Prostate gland (tissue), 2 donors: ENCODE data around the gene ABCA9.

Experiments used
- POLR2A ChIP-seq: fragments of 450-650 bp; IDR thresholded peaks from one replicate; pipeline ENCODE4 v1.6.1; 2016; ENCODE audit warnings: antibody characterized with exemption, mild to moderate bottlenecking
- POLR2AphosphoS5 ChIP-seq: sonication (generic); formaldehyde crosslinking; IDR thresholded peaks from one replicate; pipeline ENCODE4 v1.6.1; 2017; ENCODE audit warnings: antibody characterized with exemption
- TF ChIP-seq, protein P1 (sequence below), 4 experiments: fragments of 200-600 bp in 2 of 4; fragments of 450-650 bp in 2 of 4; sonication (generic) in 2 of 4; IDR thresholded peaks; 1 replicate in 3 of 4; 2 replicates in 1 of 4; pipeline ENCODE4 v1.5.1; 2016 to 2019; ENCODE audit warnings: antibody characterized with exemption in 4 of 4, mild to moderate bottlenecking in 2 of 4, moderate library complexity in 2 of 4

DNA sequence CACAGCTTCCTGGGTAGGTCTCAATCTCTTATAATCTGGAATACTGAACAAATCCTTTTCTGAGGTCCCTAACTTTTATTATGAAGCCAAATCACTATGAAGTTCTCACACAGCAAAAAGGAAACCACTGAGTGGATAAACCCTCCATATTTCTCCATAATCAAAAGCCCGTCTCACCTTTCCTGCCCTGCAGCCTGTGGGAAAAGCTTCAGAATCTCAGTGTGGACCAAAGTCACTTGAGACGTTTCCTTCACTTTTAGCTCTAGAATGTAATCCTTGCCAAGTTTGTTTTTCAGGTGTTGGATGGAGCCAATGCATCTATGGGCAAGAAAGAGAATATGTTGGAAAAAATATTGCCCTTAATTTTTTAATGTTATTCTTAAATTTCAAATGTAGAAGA is 22.0 kb upstream of the ABCA9 start:
- TF ChIP-seq, protein P1, sequence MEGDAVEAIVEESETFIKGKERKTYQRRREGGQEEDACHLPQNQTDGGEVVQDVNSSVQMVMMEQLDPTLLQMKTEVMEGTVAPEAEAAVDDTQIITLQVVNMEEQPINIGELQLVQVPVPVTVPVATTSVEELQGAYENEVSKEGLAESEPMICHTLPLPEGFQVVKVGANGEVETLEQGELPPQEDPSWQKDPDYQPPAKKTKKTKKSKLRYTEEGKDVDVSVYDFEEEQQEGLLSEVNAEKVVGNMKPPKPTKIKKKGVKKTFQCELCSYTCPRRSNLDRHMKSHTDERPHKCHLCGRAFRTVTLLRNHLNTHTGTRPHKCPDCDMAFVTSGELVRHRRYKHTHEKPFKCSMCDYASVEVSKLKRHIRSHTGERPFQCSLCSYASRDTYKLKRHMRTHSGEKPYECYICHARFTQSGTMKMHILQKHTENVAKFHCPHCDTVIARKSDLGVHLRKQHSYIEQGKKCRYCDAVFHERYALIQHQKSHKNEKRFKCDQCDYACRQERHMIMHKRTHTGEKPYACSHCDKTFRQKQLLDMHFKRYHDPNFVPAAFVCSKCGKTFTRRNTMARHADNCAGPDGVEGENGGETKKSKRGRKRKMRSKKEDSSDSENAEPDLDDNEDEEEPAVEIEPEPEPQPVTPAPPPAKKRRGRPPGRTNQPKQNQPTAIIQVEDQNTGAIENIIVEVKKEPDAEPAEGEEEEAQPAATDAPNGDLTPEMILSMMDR (IDR thresholded peaks at IDR 0.05), result no peak
- TF ChIP-seq POLR2A (no peak), POLR2AphosphoS5 (no peak)
